Stomach (tissue), 9 donors: ENCODE data around the gene WFDC10B. TPM values are rescaled to one million over a fixed set of nuclear protein-coding genes. Genes with fewer than 3 reads are reported as not detected.
"Not testable (repeated sequence)": the region's sequence is repeated elsewhere in the genome, so short reads cannot be mapped to it uniquely, and the experiment has no call there.

ENCODE experiments used
- DNase-seq, 2 donors: peaks; one replicate each; pipeline versions ENCODE4 v3.0.0 to v3.0.0-alpha.2; 2013 to 2019
- H3K27ac ChIP-seq, 5 donors: fragments of 200-600 bp in 4 of 5; sonication (generic) in 4 of 5; one replicate each; pipeline ENCODE4 v1.5.1; 2013 to 2019; ENCODE audit warnings: mild to moderate bottlenecking in 1 of 5, moderate library complexity in 1 of 5
- H3K27me3 ChIP-seq, 3 donors: fragments of 200-600 bp; sonication (generic); one replicate each; pipeline ENCODE4 v1.5.1; 2017 to 2019; ENCODE audit warnings: mixed run types in 1 of 3
- H3K36me3 ChIP-seq, 4 donors: fragments of 200-600 bp; sonication (generic); 1 replicate in 3 of 4; 2 replicates in 1 of 4; pipeline ENCODE4 v1.5.1; 2016 to 2019
- H3K4me1 ChIP-seq, 4 donors: fragments of 200-600 bp; sonication (generic); one replicate each; pipeline ENCODE4 v1.5.1; 2016 to 2019
- H3K4me3 ChIP-seq, 4 donors: fragments of 200-600 bp; sonication (generic) in 3 of 4; one replicate each; pipeline ENCODE4 v1.5.1; 2016 to 2019; ENCODE audit warnings: mild to moderate bottlenecking in 1 of 4
- H3K9me3 ChIP-seq, 4 donors: fragments of 200-600 bp; sonication (generic); one replicate each; pipeline ENCODE4 v1.5.1; 2016 to 2019
- CTCF ChIP-seq, 7 experiments: fragments of 450-650 bp in 4 of 7; fragments of 200-600 bp in 3 of 7; sonication (generic) in 3 of 7; IDR thresholded peaks; one replicate each; pipeline ENCODE4 v1.5.1; 2016 to 2019; ENCODE audit warnings: antibody characterized with exemption in 7 of 7, control low read depth in 2 of 7, mild to moderate bottlenecking in 1 of 7
- EP300 ChIP-seq: sonication (generic); formaldehyde crosslinking; IDR thresholded peaks from one replicate; pipeline ENCODE4 v1.6.1; 2017; ENCODE audit warnings: antibody characterized with exemption
- POLR2A ChIP-seq, 4 donors: fragments of 450-650 bp; IDR thresholded peaks; one replicate each; pipeline ENCODE4 v1.6.1; 2016; ENCODE audit warnings: antibody characterized with exemption in 4 of 4, control low read depth in 2 of 4, mild to moderate bottlenecking in 1 of 4, moderate library complexity in 1 of 4
- POLR2AphosphoS5 ChIP-seq, 3 donors: sonication (generic); formaldehyde crosslinking; IDR thresholded peaks; one replicate each; pipeline ENCODE4 v1.6.1; 2016; ENCODE audit warnings: antibody characterized with exemption in 3 of 3
- WGBS, 5 donors: extraction: QIAGEN DNeasy Blood & Tissue Kit in 3 of 5; methylation state at CpG; one replicate each; pipeline versions ENCODE4 v1.1.5 to v1.1.7; 2013 to 2018; 5-methylcytosine and 5-hydroxymethylcytosine counted together
- intact Hi-C: fragments of 100-400 bp; cut with DNase I; formaldehyde crosslinking; loops from one replicate; pipeline ENCODE4 v1.15.1; 2023; ENCODE audit warnings: low total_unique reads
- polyA plus RNA-seq, 3 donors: library from polyadenylated mRNA; stranded (reverse); fragments of 200-250 nt; gene quantifications; one replicate each; pipeline ENCODE4 v1.2.3, GENCODE V29; 2013
- total RNA-seq, 5 donors: library from RNA; depleted of rRNA; stranded (reverse); fragments of >200 nt; gene quantifications; one replicate each; pipeline versions ENCODE4 v1.1.0 to v1.2.3, GENCODE V29; 2014 to 2016
- donor health status: healthy with polysubstance abuse.
- donor health status: Bipolar disorder and iron deficiency.
- donor health status: healthy.

The WFDC10B gene
- total and polyA plus RNA-seq, 8 donors, result 1.6 to 4.3 TPM; not detected in 6

- 34 to 57% (median 47%) methylated on average over 4 of the region's 4 CpGs for WGBS, 5 donors
- Histone ChIP-seq H3K9me3 (no peaks in the 10 kb centered on the region), H3K27ac (no peak overlapping the region), H3K27me3 (no peaks in the 10 kb centered on the region), H3K36me3 (no peaks in the 10 kb centered on the region), H3K4me3 (no peak overlapping the region), H3K4me1 (no peaks in the 10 kb centered on the region)
- TF ChIP-seq EP300 (no peak), CTCF (IDR thresholded peaks at IDR 0.05) (no peak), POLR2AphosphoS5 (IDR thresholded peaks at IDR 0.05) (no peak), POLR2A (IDR thresholded peaks at IDR 0.05) (no peak)
- intact Hi-C loops, result no loop called here
- no peak for DNase-seq
These were observed 3.7 kb downstream of the WFDC10B start for GRCh38 chr20:45701104-45701503.

GRCh38 chr20:45695496-45695895 is 9.3 kb downstream of the WFDC10B start:
- no peaks in the 10 kb centered on the region for H3K4me1 ChIP-seq
- no peak for DNase-seq
- no peaks in the 10 kb centered on the region for H3K36me3 ChIP-seq
- no peaks in the 10 kb centered on the region for H3K9me3 ChIP-seq
- TF ChIP-seq POLR2A (IDR thresholded peaks at IDR 0.05) (no peak), CTCF (IDR thresholded peaks at IDR 0.05) (no peak), EP300 (no peak), POLR2AphosphoS5 (IDR thresholded peaks at IDR 0.05) (no peak)
- WGBS, 5 donors, result 88 to 92% (median 90%) methylated on average over 2 of the region's 2 CpGs
- no peak overlapping the region for H3K4me3 ChIP-seq
- no peaks in the 10 kb centered on the region for H3K27me3 ChIP-seq
- H3K27ac ChIP-seq, result no peak overlapping the region
- intact Hi-C loops, result no loop called here

- H3K27ac ChIP-seq, H3K4me3 ChIP-seq, H3K9me3 ChIP-seq, H3K27me3 ChIP-seq, H3K36me3 ChIP-seq, DNase-seq, intact Hi-C loops, H3K4me1 ChIP-seq: not testable (repeated sequence)
- WGBS, 5 donors, result 79 to 83% (median 82%) methylated on average over 10 to 12 of the region's 12 CpGs
These were observed 11.5 kb downstream of the WFDC10B start for GRCh38 chr20:45693346-45693745.

GRCh38 chr20:45685896-45686295 is 18.9 kb downstream of the WFDC10B start:
- intact Hi-C loops, result no loop called here
- Histone ChIP-seq H3K4me1 (no peaks in the 10 kb centered on the region), H3K27me3 (no peaks in the 10 kb centered on the region), H3K9me3 (peaks cover 0 to 12% (median 5%) of the 10 kb centered on the region in 4 donors), H3K27ac (no peak overlapping the region), H3K4me3 (no peak overlapping the region), H3K36me3 (no peaks in the 10 kb centered on the region)
- 53 to 61% (median 57%) methylated on average over 2 to 3 of the region's 3 CpGs for WGBS, 5 donors
- TF ChIP-seq CTCF (IDR thresholded peaks at IDR 0.05) (no peak), POLR2A (IDR thresholded peaks at IDR 0.05) (no peak)
- peak in 1 of 2 donors; percentile 7 for DNase-seq

GRCh38 chr20:45679650-45680049 is 25.2 kb downstream of the WFDC10B start:
- H3K9me3 ChIP-seq, result peaks cover 16 to 49% (median 39%) of the 10 kb centered on the region in 4 donors
- H3K36me3 ChIP-seq, result no peaks in the 10 kb centered on the region
- no peak for TF ChIP-seq EP300
- TF ChIP-seq POLR2A (IDR thresholded peaks at IDR 0.05), result no peak
- no peak for TF ChIP-seq POLR2AphosphoS5 (IDR thresholded peaks at IDR 0.05)
- no peak for TF ChIP-seq CTCF (IDR thresholded peaks at IDR 0.05)
- no peak for DNase-seq
- no peak overlapping the region for H3K27ac ChIP-seq
- H3K4me1 ChIP-seq, result no peaks in the 10 kb centered on the region
- intact Hi-C loops, result no loop called here
- H3K27me3 ChIP-seq, result no peaks in the 10 kb centered on the region
- H3K4me3 ChIP-seq, result no peak overlapping the region
